GM21576 (cell line): ENCODE results near the gene MICAL3.
"Not testable (repeated sequence)": the region's sequence is repeated elsewhere in the genome, so short reads cannot be mapped to it uniquely, and the experiment has no call there.

Experiments used
- ATAC-seq: cut with Tn5 transposase; IDR thresholded peaks from one replicate; pipeline ENCODE4 v1.9.1; 2021; ENCODE audit warnings: mild to moderate bottlenecking, moderate library complexity; ENCODE audit not compliant: unreplicated experiment

Gene MICAL3

DNA sequence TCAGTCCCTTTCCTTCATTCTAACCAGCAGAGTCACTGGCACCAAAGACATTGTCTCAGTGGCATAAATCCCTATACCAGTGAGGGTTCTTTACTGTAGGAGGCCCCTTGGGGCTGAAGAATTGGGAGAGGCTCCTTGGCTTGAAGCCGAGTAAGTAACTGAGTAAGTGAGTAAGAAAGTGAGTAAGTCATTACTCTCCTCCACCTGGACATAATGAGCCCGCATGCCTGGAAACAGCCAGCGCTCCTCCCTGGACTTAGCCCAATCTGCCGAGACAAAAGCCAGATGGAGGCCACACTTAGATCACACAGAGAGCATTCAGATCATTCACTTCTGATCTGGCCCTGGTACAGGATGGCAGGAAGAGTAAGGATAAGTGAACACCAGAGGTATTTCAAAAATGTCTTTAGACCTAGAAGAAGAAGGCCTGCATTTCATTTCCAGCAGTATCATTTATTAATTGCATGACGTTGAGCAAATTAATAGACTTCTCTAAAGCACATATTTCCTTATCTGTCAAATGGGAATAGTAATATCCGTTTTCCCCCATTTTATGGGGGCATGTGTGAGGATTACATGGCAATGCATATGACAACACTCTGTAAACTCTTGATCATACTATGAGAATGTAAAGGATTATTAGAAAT, 8.2 kb upstream of the MICAL3 start:
- ATAC-seq = no peak

DNA sequence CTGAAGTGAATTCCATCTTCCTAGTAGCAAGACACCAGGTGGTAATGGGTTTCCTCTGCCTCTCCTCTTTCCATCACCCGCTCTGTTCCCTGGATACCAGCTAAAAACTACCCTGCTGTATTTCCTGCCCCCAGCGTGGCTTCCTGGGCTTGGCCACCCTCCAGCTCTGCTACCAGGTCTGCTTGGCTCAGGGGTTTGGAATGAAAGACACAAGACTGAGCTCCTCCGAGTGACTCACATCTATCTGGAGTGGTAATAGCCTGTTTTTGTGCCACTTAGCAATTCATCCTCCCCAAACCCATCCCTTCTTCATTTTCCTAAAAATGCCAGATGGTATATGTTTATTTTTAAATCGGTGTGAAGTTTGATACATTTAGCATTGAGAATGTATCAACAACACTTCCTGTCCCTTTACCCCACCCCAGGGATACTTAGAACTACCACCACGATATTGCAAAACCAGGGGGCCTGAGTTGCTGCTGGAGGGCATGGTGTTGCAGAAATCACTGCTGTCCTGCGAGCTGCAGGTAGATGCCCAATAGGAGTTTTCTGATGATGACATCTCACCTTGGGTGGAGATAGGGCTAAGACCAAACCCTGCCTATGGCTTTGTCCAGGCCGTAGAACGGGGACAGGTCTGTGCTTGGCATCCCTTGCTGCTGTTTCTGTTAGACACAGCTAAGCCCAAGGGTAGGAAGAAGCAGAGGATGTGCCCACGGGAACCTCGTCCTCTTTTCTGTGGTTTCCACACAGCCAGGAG, 7.5 kb upstream of the MICAL3 start:
- ATAC-seq = no peak

DNA sequence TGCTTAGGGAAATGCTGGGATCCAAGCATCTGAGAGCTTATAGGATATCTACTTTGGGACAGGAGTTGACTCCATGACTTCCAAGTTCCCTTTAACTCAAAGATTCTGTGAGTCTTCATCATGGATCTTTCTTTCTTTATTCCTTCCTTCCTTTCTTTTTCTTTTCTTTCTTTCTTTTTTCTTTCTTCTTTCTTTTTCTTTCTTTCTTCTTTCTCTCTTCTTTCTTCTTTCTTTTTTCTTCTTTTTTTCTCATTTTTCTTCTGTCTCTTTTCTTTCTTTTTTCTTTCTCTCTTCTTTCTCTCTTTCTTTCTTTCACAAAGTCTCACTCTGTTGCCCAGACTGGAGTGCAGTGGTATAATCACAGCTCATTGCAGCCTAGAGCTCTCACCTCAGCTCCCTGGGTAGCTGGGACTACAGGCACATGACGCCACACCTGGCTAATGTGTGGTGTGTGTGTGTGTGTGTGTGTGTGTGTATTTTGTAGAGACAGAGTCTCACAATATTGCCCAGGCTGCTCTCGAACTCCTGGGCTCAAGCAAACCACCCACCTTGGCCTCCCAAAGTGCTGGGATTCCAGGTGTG, 5.4 kb upstream of the MICAL3 start:
- no peak for ATAC-seq

DNA sequence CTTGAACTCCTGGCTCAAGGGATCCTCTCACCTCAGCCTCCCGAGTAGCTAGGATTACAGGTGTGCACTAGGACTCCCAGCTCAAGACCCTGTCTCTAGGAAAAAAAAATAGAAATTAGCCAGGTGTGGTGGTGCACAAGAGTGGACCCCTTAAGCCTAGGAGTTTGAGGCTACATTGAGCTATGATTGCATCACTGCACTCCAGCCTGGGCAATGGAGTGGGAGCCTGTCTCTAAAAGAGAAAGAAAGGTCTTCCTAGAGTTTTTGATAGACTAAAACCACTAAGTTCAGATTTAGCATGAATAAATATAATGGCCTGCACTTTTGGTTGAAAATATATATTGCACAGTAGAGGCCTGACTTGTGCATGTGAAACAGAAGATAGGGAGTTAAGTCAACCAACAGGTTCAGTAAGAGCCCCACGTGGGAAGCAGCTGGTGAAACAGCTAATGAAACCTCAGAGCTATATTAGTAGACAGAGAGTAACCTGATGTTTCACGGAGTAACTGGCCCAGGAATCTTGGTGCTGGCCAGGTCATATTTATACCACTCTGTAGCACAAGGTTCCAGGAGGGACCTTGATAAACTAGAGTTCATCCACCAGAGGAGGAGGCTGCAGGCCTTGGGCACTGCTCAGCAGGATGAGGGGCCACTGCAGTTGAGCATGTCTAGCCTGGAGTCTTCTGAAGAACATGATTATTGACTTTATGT, 4.6 kb upstream of the MICAL3 start:
- peak; percentile 54 for ATAC-seq

DNA sequence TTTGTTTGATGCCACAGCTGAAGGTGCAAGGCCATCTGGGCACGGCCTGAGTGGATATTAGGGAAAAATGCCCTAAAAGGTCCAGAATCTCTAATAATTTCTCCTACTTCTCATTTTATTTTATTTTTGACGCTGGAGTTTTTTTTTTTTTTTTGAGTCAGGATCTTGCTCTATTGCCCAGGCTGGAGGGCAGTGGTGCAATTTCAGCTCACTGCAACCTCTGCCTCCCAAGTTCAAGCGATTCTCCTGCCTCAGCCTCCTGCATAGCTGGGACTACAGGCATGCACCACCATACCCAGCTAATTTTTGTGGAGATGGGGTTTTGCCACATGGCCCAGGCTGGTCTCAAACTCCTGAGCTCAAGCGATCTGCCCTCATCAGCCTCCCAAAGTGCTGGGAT, 1.5 kb upstream of the MICAL3 start:
- ATAC-seq = not testable (repeated sequence)

DNA sequence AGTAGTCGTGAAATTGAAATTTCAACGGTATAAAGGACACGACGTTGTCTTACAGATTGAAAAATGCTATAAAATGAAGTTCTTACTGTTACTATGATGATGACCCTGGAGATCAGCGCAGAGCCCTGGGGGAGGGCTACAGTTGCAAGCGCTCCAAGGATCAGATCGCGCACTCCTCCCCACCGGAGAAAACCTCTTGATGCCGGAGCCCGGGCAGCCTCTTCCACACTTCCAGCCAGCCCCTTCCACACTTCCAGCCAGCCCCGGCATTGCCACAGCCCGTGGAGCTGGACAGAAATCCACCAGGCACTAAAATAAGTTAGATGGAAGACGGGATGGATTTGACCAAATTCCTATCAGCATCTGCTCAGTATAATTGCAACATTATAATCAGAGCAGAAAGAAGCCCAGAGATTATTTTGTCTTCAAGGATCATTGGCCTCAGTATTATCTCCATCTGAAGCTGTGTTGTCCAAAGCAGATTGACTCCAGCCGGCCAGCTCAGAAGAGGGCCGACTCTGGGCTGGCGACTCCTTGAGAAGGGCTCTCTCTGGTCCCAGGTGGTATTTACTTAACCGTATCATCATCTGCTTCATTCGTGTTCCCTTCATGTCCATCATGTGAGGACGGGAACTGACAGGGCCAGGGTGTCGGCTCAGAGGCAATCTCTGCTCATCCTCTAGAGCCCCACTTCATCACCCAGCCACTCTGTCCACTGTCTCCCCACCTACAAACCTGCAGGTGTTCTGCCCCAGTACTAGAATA, 777 bp upstream of the MICAL3 start:
- ATAC-seq = no peak

DNA sequence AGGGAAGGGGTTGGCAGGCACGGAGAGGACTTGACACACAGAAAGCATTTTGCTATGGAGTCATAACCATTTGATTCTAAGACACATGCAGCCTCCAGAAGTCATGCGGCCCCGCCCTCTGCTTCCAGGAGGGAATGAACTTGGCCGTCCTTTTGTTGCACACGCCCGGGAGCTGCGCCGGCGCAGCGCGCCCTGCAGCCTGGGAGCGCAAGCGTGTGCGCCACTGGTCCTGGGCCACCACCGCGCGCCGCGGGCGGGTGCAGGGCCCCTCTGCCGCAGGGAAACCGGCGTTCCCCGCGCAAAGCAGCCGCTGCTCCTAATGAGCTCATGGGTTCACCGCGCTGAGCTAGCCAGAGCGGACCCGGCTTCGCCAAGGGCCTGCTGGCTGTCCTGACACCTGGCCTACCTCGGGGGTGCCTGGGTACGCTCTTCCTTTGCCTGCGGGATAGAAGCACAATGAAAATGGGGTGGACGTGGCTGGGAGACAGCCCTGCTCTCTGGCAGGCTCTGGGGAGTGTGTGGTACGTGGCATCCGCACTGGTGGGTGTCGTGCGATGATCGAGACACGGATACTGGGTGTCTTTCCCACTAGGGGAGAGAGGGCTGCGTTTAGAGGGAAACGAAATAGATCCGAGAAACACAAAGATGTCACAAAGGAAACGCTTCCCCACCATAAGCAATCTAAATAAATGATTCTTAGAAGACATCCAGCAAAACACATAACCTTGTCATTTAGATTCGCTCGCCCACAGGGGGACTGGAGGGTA, 669 bp downstream of the MICAL3 start:
- ATAC-seq = no peak

DNA sequence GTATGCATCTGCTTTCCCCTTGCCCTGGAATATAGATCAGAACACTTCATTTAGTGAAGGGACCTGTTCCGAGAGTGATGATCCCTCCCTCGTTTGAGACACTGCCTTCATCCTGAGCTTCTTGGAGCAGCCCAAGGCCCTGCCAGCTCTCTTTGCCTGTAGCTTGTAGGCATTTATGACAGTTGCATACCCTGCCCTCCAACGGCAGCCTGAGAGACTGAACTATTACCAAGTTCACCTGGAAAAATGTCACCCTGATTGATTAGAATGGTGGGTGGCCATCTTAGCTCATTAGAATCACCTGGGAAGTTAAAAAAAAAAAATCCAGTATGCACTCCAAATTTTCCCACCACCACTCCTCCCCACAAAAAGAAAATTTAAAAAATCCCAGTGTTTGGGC, 1.5 kb downstream of the MICAL3 start:
- no peak for ATAC-seq

DNA sequence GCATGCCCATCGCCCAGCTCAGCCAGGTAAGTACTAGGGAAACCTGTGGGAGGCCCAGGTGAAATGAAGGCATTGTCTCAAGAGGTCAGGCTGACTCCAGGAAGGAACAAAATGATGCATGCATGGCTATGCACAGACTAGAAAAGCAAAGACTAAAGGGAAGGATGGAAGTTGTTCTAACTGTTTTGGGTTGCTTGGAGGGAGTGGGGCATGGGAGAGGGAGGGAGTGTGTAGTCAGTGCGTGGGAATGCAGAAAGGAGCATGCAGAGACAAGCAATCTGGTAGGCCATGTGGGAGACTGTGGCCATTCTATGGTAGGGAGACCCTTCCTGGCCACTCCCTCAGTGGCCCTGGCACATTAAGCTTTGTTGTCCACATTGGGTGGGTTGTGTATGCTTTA, 2.9 kb downstream of the MICAL3 start:
- ATAC-seq = no peak

DNA sequence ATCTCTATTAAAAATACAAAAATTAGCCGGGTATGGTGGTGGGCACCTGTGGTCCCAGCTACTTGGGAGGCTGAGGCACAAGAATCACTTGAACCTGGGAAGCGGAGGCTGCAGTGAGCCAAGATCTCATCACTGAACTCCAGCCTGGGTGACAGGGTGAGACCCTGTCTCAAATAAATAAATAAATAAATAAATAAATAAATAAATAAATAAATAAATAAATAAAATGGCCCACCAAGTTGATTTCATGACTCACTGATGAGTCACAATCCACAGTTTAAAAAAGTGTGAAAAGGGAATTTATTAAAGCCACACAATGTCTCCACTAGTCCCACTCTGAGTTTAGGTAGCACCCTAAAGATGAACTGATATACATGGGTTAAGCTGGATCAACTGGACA, 3.6 kb downstream of the MICAL3 start:
- not testable (repeated sequence) for ATAC-seq

DNA sequence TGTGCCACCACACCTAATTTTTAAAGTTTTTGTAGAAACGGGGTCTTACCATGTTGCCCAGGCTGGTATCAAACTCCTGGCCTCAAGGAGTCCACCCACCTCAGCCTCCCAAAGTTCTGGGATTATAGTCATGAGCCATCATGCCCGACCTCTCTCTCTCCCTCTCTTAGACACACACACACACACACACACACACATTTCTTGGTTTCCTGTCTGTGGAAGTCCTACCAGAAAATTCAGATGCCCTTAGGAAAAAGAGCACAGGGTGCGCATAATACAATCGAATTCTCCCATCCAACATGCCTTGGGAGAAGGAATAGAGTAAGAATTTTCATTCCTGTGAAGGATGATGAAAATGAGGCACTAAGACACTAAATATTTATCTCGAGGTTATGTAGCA, 10.4 kb downstream of the MICAL3 start:
- ATAC-seq = no peak

DNA sequence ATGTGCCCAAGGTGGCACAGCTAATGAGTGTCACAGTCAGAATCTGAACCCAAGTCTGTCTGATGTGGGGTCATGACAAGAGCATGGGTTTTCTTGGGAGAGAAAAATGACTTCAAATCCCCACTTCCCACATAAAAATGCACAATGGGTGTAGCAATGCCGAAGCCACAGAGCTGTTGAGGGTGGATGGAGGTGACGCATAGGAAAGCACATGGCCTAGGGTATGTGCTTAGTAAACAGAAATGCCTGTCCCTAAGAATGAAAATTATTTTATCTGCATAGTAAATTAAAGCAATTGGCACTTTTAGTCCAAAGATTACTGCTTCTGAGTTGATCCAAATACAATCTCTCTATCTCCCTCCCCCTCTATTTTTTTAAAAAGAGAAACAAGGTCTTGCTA, 10.9 kb downstream of the MICAL3 start:
- no peak for ATAC-seq

DNA sequence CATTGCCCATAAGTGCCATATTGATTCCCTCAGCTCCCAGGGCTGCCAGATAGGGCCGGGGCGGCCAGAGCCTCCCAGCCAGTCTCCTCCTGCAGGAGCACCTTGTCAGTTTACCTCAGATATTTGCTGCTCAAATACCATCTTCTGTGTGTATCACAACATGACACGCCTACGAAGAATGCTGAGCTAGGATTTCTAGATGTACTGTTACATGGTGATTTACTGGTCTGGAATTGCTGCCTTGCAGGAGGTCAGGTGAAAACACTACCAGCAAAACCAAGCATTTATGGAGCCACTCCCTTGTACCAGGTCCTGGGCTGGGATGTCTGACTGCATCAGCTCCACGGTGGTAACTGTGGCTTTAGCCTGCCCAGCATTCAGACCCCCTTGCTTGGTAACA, 11.8 kb downstream of the MICAL3 start:
- ATAC-seq = no peak

DNA sequence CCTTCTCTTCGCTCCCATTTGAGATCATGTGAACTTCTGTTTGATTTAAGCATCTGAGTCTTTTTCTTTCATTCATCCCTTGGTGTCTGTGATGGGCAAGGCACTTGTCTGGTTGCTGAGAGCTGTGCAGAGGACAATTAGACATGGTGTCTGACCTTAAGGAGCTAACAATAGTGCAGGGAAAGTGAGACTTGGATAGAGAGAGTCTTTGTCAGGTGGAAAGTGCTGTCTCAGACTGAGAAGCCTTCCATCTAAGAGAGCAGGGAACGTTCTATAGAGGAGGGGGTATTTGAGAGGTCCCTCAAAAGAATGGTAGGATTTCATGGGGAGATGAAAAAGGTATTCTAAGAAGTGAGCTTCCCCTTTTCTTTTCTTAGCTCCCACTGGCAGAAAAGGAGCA, 14.1 kb downstream of the MICAL3 start:
- no peak for ATAC-seq

DNA sequence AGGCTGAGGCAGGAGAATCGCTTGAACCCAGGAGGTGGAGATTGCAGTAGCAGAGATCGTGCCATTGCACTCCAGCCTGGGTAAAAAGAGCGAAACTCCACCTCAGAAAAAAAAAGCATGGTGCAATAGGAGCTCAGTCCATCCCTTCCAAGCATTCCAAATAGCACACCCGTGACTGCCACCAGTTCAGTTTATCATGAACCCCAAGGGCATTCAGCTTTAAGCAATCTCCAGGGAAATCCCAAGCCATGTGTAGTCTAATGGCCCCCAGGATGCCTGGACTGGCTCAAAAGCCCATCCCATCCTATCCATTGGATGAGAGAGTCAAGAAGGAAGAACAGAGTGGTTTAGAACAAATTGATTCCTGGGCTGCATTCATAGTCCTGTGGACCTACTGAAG, 16.2 kb downstream of the MICAL3 start:
- ATAC-seq = no peak

DNA sequence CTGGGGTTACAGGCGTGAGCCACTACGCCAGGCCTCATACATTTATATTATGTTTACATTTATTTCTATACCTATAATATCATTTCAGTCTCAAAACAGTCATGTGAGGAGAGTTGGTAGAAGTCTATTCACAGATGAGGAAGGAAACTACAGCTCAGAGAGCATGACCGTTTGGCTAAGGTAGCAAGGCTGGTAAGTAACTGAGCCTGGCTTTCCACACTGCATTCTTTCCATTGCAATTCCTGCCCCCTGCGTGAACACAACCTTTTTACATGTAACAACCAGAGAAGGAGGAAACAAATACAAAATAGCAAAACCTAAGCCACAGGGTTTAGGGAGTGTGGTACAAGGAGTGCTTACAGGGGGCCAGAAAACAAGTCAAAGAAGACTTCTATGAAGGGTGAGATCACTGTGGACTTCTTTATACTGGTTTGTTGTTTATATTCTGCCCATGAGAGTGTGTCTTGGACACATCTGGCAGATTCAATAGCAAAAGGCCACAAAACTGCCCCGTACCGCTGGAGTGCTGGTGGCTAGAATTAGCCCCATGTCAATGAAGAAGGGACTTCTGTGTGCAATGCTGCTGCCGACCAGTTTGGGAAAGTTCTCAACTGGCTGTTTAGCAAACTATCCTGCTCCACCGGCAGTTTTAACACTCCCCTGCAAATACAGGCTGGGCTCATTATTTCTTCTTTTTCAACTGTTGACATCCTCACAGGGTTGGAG, 19.0 kb downstream of the MICAL3 start:
- ATAC-seq = no peak

DNA sequence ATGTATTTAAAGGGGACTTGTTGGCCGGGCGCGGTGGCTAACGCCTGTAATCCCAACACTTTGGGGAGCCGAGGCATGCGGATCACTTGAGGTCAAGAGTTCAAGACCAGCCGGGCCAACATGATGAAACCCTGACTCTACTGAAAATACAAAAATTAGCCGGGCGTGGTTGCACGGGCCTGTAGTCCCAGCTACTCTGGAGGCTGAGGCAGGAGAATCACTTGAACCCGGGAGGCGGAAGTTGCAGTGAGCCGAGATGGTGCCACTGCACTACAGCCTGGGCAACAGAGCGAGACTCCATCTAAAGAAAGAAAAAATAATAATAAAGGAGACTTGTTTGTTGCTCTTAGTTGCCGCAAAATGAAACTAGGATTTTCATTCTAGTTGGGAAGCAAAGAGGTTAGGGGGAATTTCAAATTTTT, 22.5 kb downstream of the MICAL3 start:
- not testable (repeated sequence) for ATAC-seq

DNA sequence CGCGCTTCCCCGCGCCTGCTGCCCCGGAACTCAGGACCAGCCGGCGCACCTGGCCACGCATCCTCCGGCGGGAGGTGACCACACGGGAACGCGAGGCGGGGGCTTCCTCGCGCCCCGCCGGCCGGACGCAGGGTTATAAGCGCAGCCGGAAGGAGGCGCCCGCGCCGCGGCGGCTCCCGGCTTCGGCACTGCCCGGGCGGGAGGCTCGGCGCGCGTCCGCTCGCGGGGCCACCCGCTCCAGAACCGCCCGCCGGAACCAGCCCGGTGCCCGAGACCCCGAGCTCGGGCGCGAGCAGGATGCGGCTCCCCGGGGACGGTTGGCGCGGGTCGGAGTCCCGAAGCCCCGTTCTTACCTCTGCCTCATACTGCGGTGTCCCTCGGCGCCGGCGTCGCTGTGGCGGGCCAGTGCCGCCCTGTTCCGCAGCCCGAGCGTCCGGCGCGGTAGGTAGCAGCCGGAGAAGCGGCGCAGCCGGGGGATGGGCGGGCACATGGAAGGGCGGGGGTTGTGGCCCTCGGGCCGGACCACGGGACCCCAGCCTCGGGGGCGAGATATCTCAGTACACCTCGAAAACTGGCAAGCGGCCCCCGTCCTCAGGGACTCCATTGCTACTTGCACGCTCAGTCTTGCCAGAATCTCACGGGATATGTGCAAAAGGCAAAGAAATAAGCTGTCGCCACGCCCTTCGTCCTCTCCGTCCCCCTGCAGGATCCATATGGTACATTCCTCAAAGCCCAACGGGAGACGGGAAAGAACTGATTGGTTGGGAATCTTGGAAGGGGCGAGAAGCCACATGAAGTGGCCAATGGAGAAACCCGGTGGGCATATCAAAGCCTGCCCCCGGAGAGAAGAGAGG, 23.1 kb downstream of the MICAL3 start:
- ATAC-seq = no peak
